Measurements from ENCODE around the gene FOXJ3.

DNA sequence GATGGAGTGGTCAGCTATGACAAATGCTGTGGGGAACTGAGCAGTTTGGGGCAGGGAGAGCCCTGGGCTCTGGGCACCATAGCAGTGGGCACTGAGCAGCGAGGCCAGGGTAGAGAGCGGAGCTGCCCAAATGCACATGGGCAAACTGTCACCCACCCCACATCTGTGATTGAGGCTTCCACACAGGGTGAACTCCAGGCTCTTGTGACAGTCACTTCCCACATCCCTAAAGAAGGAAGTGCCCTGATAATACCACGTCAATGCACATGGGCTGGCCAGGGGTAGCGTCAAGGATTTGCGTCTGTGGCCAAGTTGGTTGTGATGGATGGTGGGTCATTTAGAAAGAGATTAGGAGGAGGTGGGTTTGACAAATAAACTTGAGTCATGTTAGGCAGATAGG is 184.4 kb downstream of the FOXJ3 start:
- TF ChIP-seq, protein P1, sequence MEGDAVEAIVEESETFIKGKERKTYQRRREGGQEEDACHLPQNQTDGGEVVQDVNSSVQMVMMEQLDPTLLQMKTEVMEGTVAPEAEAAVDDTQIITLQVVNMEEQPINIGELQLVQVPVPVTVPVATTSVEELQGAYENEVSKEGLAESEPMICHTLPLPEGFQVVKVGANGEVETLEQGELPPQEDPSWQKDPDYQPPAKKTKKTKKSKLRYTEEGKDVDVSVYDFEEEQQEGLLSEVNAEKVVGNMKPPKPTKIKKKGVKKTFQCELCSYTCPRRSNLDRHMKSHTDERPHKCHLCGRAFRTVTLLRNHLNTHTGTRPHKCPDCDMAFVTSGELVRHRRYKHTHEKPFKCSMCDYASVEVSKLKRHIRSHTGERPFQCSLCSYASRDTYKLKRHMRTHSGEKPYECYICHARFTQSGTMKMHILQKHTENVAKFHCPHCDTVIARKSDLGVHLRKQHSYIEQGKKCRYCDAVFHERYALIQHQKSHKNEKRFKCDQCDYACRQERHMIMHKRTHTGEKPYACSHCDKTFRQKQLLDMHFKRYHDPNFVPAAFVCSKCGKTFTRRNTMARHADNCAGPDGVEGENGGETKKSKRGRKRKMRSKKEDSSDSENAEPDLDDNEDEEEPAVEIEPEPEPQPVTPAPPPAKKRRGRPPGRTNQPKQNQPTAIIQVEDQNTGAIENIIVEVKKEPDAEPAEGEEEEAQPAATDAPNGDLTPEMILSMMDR (IDR thresholded peaks at IDR 0.05 in 8 of 11, conservative IDR thresholded peaks at IDR 0.05 in 3 of 11): no peak
- TF ChIP-seq POLR2A (IDR thresholded peaks at IDR 0.05): no peak

Measured in spleen (tissue), 7 donors.